ENCODE data around the gene RNASE1.
"Not testable (repeated sequence)": the region's sequence is repeated elsewhere in the genome, so short reads cannot be mapped to it uniquely, and the experiment has no call there.

Gene RNASE1

DNA sequence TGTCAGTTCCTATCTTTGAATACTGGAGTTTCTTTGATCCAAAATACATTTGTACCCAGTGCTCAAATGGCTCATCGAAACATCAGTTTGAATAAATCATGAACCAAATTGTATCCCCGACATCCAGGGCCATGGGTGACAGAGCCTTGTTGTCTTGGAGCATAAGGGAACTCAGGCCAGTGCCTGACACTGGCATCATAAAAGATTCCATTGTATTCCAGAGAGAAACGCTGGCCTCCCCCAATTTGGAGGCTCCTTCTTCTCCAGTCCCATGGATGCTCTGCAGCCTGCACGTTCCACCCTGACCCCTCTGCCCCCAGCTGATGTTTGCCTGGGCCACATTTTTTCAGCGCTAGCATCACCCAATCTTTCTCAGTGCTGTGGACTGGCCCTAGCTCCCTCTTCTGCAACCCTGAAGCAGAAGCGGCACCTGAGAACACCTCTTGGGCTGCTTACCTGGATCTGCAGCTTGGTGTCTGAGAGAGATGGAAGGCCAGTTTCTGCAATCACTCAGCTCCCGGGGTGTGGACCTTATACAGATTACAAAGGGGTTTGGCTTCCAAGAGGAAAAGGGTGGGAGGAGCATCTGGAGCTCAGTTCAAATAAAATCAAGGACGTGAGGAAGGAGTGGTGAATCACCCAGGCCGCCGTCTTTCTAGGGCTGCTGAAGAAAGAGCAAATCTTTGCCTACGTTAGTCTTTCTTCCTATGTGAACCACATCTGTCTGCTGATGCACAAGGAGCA lies at the start of gene RNASE1:
RNASE1 (minus strand) TSS at position 504 of the 744 bp plus-strand sequence. CDS start 776 bp downstream, outside the sequence.
- no peak for DNase-seq

- DNase-seq, result no peak
Measured at GRCh38 chr14:20848955-20849570, 46.4 kb upstream of the RNASE1 start.

DNA sequence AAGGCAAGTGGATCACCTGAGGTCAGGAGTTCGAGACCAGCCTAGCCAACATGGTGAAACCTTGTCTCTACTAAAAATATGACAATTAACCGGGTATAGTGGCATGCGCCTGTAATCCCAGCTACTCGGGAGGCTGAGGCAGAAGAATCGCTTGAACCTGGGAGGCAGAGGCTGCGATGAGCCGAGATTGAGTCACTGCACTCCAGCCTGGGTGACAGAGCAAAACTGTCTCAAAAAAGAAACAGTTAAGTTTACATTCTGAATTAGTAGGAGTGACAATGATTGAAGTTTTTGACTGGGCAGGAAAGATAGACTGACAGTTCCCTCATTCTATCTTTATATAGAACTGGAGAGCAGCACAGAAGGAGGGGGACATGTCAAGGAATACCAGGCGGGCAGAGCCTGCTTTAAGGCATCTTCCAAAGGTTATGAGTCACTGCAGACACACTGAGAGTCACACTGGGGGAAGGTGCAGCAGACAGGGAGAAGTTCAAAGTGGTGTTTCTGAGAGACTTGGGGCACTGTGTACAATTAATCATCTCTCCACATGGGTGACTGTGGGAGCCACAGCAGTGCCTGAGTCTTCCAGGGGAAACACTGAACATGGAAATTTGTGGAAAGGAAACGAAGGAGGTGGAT lies 45.8 kb upstream of the RNASE1 start:
- DNase-seq, result no peak

- no peak for DNase-seq
Measured at GRCh38 chr14:20846560-20846959, 43.9 kb upstream of the RNASE1 start.

DNA sequence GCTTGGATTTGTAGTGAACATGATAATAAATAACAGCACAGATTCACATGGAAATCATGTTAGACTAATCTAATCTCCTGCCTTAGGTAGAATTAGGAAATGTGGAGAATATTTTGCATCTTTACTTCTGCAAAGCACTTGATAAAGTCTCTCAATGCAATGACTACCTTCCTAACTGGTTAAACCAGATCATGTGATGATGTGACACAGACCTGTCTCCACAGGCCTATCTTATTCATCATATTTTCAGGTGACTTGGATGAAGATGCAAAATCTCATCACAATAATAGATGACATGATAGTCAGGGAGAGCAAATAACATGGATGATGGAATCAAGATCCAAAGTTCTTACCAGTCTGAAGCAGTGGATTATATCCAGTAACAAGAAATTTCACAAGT lies 38.5 kb upstream of the RNASE1 start:
- DNase-seq, result no peak

DNA sequence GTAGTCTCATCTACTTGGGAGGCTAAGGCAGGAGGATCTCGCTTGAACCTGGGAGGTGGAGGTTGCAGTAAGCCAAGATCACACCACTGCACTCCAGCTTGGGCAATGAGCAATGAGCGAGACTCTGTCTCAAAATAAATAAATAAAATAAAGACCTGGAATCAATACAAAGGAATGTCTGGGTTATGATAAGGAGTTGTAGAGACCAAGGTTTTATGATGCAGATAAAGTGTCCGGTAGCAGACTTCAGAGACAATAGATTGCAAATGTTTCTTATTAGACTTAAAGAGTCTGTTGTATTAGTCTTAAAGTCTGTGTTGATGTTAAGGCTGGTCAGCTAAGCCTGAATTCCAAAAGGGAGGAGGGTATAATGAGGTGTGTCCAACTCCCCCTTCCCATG lies 35.2 kb upstream of the RNASE1 start:
- no peak for DNase-seq

DNA sequence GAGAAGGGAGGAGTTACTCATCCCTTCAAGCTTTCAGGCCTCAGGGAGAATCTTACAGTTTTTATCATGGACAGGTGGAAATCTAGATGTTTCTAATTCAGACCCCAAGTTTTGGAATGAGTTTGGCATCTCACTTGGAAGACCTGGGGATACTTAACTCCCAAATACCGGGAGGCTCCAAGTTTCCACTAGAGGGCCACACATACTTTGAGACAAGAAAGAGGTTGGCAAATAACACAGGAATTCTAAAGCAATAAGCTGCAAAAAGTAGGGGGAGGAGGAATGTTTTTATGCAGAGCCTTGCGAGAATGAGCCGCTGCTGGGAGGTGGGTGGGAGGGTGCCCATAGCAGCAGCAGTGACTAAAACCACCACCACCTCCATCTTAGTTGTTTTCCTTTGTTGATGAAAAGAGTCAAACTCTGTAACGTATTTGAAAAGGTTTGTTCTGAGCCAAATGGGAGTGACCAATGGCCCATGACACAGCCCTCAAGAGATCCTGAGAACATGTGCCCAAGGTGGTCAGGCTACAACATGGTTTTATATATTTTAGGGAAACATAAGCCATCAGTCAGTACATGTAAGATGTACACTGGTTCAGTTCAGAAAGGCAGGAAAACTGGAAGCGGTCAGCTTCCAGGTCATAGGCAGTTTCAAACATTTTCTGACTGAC lies 34.2 kb upstream of the RNASE1 start:
- DNase-seq, result no peak

DNA sequence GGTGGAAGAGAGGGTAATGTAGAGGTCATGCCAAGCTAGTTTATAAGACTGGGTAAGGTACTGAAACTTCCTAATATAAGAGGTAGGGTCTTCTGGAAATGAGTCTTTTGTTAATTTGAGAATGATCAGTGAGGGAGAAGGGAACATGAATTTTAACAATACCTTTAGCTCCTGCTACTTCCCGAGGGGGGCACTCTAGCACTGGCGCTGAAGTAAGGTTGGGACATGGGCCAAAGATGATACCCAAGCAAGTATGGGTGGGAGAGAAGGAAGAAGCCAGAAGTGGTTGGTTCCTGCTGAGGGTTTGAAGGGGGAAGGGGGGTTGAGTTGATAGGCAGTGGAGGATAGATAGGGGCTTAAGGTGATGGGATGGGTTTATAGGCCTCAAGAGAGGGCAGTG lies 32.3 kb upstream of the RNASE1 start:
- DNase-seq, result no peak

GRCh38 chr14:20830831-20831230 lies 28.2 kb upstream of the RNASE1 start:
- no peak for DNase-seq

- DNase-seq, result peak in 1 of 2 donors; percentile 3
Measured at GRCh38 chr14:20828024-20828694, 25.5 kb upstream of the RNASE1 start.

DNA sequence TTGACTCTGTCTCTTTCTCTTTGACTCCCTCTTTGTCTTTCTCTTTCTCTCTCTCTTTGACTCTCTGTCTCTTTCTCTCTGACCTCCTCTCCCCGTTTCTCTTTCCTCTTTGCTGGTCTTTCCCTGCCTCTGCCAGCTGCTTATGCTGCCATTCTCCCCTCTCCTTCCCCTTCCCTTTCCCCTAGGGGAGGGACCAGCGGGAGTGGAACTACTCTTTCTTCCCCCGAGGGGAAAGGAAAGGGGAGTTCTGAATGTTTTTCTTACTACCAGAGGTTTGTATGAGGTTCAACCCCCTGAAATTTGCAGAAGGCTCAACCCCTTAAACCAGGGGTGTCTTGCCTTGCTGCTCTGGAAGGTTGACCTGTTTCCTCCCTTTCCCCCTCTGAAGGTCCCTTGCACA lies 24.7 kb upstream of the RNASE1 start:
- no peak for DNase-seq

DNA sequence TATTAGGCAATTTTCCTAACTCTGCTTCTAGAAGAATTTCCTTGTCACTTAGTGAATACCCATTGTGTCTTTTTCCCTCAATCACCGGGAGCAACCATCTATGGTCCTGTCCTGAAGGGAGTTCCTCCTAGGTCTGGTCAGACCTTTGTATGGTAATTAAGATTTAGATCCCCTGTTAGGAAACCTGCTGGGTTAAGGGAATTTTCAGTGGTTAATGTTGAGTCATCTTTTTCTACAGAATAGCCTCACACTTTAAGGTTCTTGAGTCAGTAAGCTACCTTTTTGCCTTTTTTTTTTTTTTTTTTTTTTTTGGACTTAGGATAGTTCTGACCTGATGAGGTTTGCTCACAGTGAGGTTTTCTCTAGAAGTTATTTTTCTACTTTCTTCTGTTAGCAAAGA lies 24.0 kb upstream of the RNASE1 start:
- not testable (repeated sequence) for DNase-seq

GRCh38 chr14:20823859-20824258 lies 21.2 kb upstream of the RNASE1 start:
- no peak for DNase-seq

GRCh38 chr14:20821521-20822108 lies 19.0 kb upstream of the RNASE1 start:
- DNase-seq, result not testable (repeated sequence)

- DNase-seq, result no peak
Measured at GRCh38 chr14:20820063-20820904, 17.6 kb upstream of the RNASE1 start.

GRCh38 chr14:20818861-20819260 lies 16.2 kb upstream of the RNASE1 start:
- no peak for DNase-seq

- not testable (repeated sequence) for DNase-seq
Measured at GRCh38 chr14:20815946-20816345, 13.3 kb upstream of the RNASE1 start.

- DNase-seq, result no peak
Measured at GRCh38 chr14:20811986-20812975, 9.6 kb upstream of the RNASE1 start.

- no peak for DNase-seq
Measured at GRCh38 chr14:20809917-20810316, 7.3 kb upstream of the RNASE1 start.

DNA sequence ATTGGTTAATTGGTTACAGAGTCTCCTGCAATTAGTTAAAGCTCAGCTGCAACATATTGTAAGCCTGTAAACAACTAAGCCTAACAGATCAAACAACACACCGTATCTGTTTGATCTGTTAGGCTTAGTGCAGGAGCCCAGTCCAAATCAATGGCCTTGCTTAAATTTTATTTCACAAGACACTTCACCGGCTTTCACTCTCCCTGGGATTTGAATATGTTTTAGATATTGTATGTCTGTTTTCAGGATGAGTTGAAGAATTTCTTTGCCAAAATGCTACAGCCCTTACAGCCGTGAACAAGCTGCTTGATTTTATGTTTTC lies 5.5 kb upstream of the RNASE1 start:
- no peak for DNase-seq
